Lower leg skin (tissue), 3 donors: ENCODE results near the gene DOCK7.
"Not testable (repeated sequence)": the region's sequence is repeated elsewhere in the genome, so short reads cannot be mapped to it uniquely, and the experiment has no call there.

ENCODE experiments used
- CTCF ChIP-seq, 3 donors: fragments of 450-650 bp; IDR thresholded peaks; one replicate each; pipeline ENCODE4 v1.5.1; 2016; ENCODE audit warnings: antibody characterized with exemption in 3 of 3, mild to moderate bottlenecking in 3 of 3, moderate library complexity in 2 of 3
- POLR2A ChIP-seq, 2 donors: fragments of 450-650 bp; IDR thresholded peaks; one replicate each; pipeline ENCODE4 v1.6.1; 2016 to 2017; ENCODE audit warnings: antibody characterized with exemption in 2 of 2, mild to moderate bottlenecking in 1 of 2, moderate library complexity in 1 of 2

GRCh38 chr1:62567926-62568325 is 120.3 kb downstream of the DOCK7 start:
- TF ChIP-seq CTCF, POLR2A (IDR thresholded peaks at IDR 0.05): not testable (repeated sequence)
